Measurements from ENCODE around the gene KSR1. TPM values are rescaled to one million over a fixed set of nuclear protein-coding genes. Genes with fewer than 3 reads are reported as not detected.
A peak's percentile ranks its signal among the peaks of the same experiment; 100 is the strongest.

KSR1 gene
- total and polyA plus RNA-seq, 10 of the 15 experiments (the other 5 are each of a cell fraction or from before 2014, with no cell fraction given): 0.97 to 66.6 (median 22.9) TPM

DNA sequence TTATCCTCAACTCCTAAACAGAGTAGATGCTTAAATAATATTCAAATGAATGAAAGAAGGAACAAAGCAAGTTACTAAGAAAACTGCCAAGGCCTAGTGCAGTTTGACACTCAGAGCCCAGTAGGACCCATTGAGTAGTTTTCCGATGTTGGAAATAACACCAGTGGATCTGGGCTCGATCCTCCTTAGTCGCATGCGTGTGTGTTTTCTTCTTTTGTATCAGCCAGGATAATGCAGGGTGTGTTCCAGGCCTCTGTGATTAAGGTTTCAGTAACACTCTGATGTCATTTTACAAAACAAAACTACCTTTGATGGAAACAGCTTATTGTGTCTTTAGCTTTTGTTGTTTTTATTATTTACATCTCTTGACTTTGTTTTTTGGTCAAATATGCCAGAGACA, 24.5 kb downstream of the KSR1 start (continued):
- TF ChIP-seq, protein P1, sequence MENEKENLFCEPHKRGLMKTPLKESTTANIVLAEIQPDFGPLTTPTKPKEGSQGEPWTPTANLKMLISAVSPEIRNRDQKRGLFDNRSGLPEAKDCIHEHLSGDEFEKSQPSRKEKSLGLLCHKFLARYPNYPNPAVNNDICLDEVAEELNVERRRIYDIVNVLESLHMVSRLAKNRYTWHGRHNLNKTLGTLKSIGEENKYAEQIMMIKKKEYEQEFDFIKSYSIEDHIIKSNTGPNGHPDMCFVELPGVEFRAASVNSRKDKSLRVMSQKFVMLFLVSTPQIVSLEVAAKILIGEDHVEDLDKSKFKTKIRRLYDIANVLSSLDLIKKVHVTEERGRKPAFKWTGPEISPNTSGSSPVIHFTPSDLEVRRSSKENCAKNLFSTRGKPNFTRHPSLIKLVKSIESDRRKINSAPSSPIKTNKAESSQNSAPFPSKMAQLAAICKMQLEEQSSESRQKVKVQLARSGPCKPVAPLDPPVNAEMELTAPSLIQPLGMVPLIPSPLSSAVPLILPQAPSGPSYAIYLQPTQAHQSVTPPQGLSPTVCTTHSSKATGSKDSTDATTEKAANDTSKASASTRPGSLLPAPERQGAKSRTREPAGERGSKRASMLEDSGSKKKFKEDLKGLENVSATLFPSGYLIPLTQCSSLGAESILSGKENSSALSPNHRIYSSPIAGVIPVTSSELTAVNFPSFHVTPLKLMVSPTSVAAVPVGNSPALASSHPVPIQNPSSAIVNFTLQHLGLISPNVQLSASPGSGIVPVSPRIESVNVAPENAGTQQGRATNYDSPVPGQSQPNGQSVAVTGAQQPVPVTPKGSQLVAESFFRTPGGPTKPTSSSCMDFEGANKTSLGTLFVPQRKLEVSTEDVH (IDR thresholded peaks at IDR 0.05; ENCODE audit: low read depth, partially characterized antibody): no peak
- TF ChIP-seq JUNB (IDR thresholded peaks at IDR 0.05) (peak; percentile 19; the same call in 1 of the 2 replicates), ZNF622 (IDR thresholded peaks at IDR 0.05) (no peak), SP1 (IDR thresholded peaks at IDR 0.05; ENCODE audit: low read depth, low read length) (no peak)

DNA sequence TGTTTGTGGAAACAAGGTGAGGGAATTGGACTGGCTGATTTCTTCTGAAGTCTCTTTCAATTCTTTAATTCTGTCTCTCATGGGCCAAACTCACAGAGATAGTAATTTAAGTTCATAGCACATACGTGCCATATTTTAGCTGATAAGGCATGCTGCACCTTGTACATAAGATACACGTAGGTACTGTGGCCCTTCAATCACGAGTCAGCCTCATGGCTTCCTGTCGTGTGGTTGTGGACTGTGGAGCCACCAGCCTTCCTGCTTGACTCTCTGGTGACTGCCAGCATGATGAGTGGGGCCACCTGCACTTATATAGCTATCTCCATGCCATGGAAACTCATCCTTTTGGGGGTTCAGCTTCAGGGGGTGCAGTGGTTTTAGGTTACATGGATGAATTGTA, 25.1 kb downstream of the KSR1 start:
- Histone ChIP-seq H3K79me2 (ENCODE audit: control insufficient read depth, insufficient read depth, low read length) (peaks cover 67% of the 10 kb centered on the region), H2AFZ (ENCODE audit: control insufficient read depth, low read depth, low read length) (peak overlapping the region; percentile 11), H3K36me3 (ENCODE audit: control insufficient read depth in 2 of 2, insufficient read depth in 2 of 2, low read length in 1 of 2) (peaks cover 6 to 22% of the 10 kb centered on the region in 2 experiments), H3K9me3 (replicated peaks; ENCODE audit: control insufficient read depth, insufficient read depth, low read length) (peaks cover 2% of the 10 kb centered on the region; the same call in 1 of the 3 replicates), H4K20me1 (ENCODE audit: control insufficient read depth, insufficient read depth) (no peaks in the 10 kb centered on the region), H3K27ac (ENCODE audit: control insufficient read depth, insufficient read depth) (peak overlapping the region; percentile 43), H3K4me1 (ENCODE audit: control insufficient read depth, insufficient read depth, low read length) (peaks cover 39% of the 10 kb centered on the region), H3K4me3 (no peak overlapping the region), H3K27me3 (replicated peaks in 1 of 2; ENCODE audit: control insufficient read depth in 2 of 2, insufficient read depth in 2 of 2, low read length in 1 of 2) (no peaks in the 10 kb centered on the region), H3K9ac (ENCODE audit: control insufficient read depth, insufficient read depth, low read length) (peak overlapping the region; percentile 1; the same call in 1 of the 2 replicates), H3K4me2 (ENCODE audit: control insufficient read depth, insufficient read depth) (peak overlapping the region; percentile 45)
- ChIA-PET POLR2A (interaction anchor here (1.2 to 2.6 kb wide), 7 partner anchors 9 to 23 kb away, joined by 3 to 11 read pairs (median 8); no protein-coding TSS in a partner anchor), RAD21 (ENCODE audit: unreplicated experiment) (interaction anchor here (0.9 to 3.1 kb wide), 12 partner anchors 9 to 119 kb away, joined by 3 to 17 read pairs (median 7); partner anchors contain the start of gene KSR1), CTCF (interaction anchor here (0.6 to 2.2 kb wide), 13 partner anchors 10 to 1263 kb away, joined by 3 to 10 read pairs (median 3); partner anchors contain the start of gene KSR1), SMC1A (ENCODE audit: uncharacterized antibody, unreplicated experiment) (interaction anchor here (1.0 to 5.1 kb wide), 12 partner anchors 9 to 118 kb away, joined by 3 to 44 read pairs (median 5); partner anchors contain the start of gene KSR1)
- intact Hi-C loops (cut with micrococcal nuclease; ENCODE audit: unreplicated experiment) (no loop called here), in situ Hi-C loops (cut with MboI) (loop anchor here (25.0 kb wide), 2 partner anchors 1081 to 1406 kb away; partner anchors contain the start of genes FLOT2, PIGS and UNC119)
- FAIRE-seq (no peak), ATAC-seq (peak; percentile 64), DNase-seq (ENCODE audit: low read depth, low spot score) (no peak)
- 6% methylated on average over 4 of the region's 4 CpGs for WGBS (ENCODE audit: insufficient coverage, insufficient replicate concordance, low lambda C conversion rate, missing lambda C conversion rate)
- BruUV-seq (replicated peaks): no TSS peak
- TF ChIP-seq, protein P2, sequence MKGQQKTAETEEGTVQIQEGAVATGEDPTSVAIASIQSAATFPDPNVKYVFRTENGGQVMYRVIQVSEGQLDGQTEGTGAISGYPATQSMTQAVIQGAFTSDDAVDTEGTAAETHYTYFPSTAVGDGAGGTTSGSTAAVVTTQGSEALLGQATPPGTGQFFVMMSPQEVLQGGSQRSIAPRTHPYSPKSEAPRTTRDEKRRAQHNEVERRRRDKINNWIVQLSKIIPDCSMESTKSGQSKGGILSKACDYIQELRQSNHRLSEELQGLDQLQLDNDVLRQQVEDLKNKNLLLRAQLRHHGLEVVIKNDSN (IDR thresholded peaks at IDR 0.05; ENCODE audit: borderline replicate concordance, extremely low read length, insufficient read depth, low read depth, low read length): no peak
- TF ChIP-seq, protein P3, sequence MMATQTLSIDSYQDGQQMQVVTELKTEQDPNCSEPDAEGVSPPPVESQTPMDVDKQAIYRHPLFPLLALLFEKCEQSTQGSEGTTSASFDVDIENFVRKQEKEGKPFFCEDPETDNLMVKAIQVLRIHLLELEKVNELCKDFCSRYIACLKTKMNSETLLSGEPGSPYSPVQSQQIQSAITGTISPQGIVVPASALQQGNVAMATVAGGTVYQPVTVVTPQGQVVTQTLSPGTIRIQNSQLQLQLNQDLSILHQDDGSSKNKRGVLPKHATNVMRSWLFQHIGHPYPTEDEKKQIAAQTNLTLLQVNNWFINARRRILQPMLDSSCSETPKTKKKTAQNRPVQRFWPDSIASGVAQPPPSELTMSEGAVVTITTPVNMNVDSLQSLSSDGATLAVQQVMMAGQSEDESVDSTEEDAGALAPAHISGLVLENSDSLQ (IDR thresholded peaks at IDR 0.05): peak; percentile 80
- TF ChIP-seq, protein P4, sequence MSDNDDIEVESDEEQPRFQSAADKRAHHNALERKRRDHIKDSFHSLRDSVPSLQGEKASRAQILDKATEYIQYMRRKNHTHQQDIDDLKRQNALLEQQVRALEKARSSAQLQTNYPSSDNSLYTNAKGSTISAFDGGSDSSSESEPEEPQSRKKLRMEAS (IDR thresholded peaks at IDR 0.05; ENCODE audit: low read depth, low read length): 0 out of 2 replicates have a peak, but pooled peaks have one; percentile 20
- TF ChIP-seq NFIC (IDR thresholded peaks at IDR 0.05; ENCODE audit: low read depth, low read length): no peak
- TF ChIP-seq MEF2B (IDR thresholded peaks at IDR 0.05; ENCODE audit: partially characterized antibody, poor library complexity, severe bottlenecking): no peak
- no peak for TF ChIP-seq HCFC1 (IDR thresholded peaks at IDR 0.05; ENCODE audit: low read length)
- TF ChIP-seq, protein P5, sequence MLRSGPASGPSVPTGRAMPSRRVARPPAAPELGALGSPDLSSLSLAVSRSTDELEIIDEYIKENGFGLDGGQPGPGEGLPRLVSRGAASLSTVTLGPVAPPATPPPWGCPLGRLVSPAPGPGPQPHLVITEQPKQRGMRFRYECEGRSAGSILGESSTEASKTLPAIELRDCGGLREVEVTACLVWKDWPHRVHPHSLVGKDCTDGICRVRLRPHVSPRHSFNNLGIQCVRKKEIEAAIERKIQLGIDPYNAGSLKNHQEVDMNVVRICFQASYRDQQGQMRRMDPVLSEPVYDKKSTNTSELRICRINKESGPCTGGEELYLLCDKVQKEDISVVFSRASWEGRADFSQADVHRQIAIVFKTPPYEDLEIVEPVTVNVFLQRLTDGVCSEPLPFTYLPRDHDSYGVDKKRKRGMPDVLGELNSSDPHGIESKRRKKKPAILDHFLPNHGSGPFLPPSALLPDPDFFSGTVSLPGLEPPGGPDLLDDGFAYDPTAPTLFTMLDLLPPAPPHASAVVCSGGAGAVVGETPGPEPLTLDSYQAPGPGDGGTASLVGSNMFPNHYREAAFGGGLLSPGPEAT (IDR thresholded peaks at IDR 0.05; ENCODE audit: low read depth): 0 out of 2 replicates have a peak, but pooled peaks have one; percentile 14
- no peak for TF ChIP-seq SIN3A (IDR thresholded peaks at IDR 0.05; ENCODE audit: low read depth, low read length)
- 0 out of 2 replicates have a peak, but pooled peaks have one; percentile 30 for TF ChIP-seq IKZF1 (conservative IDR thresholded peaks at IDR 0.05)
- TF ChIP-seq IKZF2 (IDR thresholded peaks at IDR 0.05): peak in 1 of 2 experiments; percentile 42; a peak in 2 of 4 replicates
- 0 out of 2 replicates have a peak, but pooled peaks have one; percentile 10 for TF ChIP-seq CREM (IDR thresholded peaks at IDR 0.05; ENCODE audit: low read depth)
- no peak for TF ChIP-seq JUNB (IDR thresholded peaks at IDR 0.05)

All from GM12878 (cell line).